Vagina (tissue), 2 donors: ENCODE data around the gene VAV3. TPM values are rescaled to one million over a fixed set of nuclear protein-coding genes. Genes with fewer than 3 reads are reported as not detected.

Experiments used
- DNase-seq, 2 donors: peaks; one replicate each; pipeline ENCODE4 v3.0.0-alpha.2; 2017; ENCODE audit errors: extremely low spot score in 2 of 2
- H3K27ac ChIP-seq: fragments of 200-600 bp; sonication (generic); one replicate; pipeline ENCODE4 v1.5.1; 2019
- H3K27me3 ChIP-seq: fragments of 200-600 bp; sonication (generic); one replicate; pipeline ENCODE4 v1.5.1; 2019
- H3K36me3 ChIP-seq, 2 donors: fragments of 200-600 bp; sonication (generic); one replicate each; pipeline ENCODE4 v1.5.1; 2017 to 2019
- H3K4me1 ChIP-seq: fragments of 200-600 bp; sonication (generic); one replicate; pipeline ENCODE4 v1.5.1; 2019
- H3K4me3 ChIP-seq, 2 donors: fragments of 200-600 bp; sonication (generic); 1 replicate in 1 of 2; 2 replicates in 1 of 2; pipeline ENCODE4 v1.5.1; 2016 to 2019
- H3K9me3 ChIP-seq: fragments of 200-600 bp; sonication (generic); one replicate; pipeline ENCODE4 v1.5.1; 2019
- POLR2A ChIP-seq, 2 donors: fragments of 450-650 bp; IDR thresholded peaks; one replicate each; pipeline ENCODE4 v1.6.1; 2017; ENCODE audit warnings: antibody characterized with exemption in 2 of 2, mild to moderate bottlenecking in 2 of 2, moderate library complexity in 2 of 2
- POLR2AphosphoS5 ChIP-seq, 2 donors: sonication (generic); formaldehyde crosslinking; IDR thresholded peaks; one replicate each; pipeline ENCODE4 v1.9.0; 2017; ENCODE audit warnings: antibody characterized with exemption in 2 of 2, mild to moderate bottlenecking in 2 of 2, low read depth in 1 of 2; ENCODE audit not compliant: insufficient read depth in 1 of 2
- intact Hi-C: fragments of 100-400 bp; cut with DNase I; formaldehyde crosslinking; loops from one replicate; pipeline ENCODE4 v1.15.1; 2023
- total RNA-seq: library from RNA; depleted of rRNA; stranded (reverse); fragments of >200 nt; gene quantifications from one replicate; pipeline ENCODE4 v1.2.3, GENCODE V29; 2016
- TF ChIP-seq, protein P1 (sequence below), 3 experiments: fragments of 450-650 bp in 2 of 3; fragments of 200-600 bp in 1 of 3; sonication (generic) in 1 of 3; IDR thresholded peaks; one replicate each; pipeline ENCODE4 v1.5.1; 2017 to 2019; ENCODE audit warnings: antibody characterized with exemption in 3 of 3, mild to moderate bottlenecking in 2 of 3, moderate library complexity in 2 of 3

VAV3 gene
- total RNA-seq, 1 donor from 2014 or later = 67.5 TPM

DNA sequence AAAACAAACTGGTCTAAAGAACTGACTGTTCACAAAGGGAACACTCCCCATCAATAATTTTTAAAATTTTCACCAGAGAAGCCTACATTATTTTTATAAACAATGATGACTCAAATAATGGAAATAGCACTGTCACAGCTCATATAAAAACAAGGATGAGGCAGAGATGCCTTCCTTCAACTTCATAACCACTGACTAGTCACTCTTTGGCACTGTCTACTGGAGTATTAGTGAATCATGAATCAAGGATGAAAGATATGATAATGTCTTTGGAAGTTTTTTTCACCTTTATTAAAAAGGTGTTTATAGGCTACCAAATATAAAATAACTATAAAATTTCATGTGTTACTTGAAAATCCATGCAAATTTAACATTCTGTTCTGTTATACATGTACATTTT lies 316.9 kb downstream of the VAV3 start:
- TF ChIP-seq, protein P1, sequence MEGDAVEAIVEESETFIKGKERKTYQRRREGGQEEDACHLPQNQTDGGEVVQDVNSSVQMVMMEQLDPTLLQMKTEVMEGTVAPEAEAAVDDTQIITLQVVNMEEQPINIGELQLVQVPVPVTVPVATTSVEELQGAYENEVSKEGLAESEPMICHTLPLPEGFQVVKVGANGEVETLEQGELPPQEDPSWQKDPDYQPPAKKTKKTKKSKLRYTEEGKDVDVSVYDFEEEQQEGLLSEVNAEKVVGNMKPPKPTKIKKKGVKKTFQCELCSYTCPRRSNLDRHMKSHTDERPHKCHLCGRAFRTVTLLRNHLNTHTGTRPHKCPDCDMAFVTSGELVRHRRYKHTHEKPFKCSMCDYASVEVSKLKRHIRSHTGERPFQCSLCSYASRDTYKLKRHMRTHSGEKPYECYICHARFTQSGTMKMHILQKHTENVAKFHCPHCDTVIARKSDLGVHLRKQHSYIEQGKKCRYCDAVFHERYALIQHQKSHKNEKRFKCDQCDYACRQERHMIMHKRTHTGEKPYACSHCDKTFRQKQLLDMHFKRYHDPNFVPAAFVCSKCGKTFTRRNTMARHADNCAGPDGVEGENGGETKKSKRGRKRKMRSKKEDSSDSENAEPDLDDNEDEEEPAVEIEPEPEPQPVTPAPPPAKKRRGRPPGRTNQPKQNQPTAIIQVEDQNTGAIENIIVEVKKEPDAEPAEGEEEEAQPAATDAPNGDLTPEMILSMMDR (IDR thresholded peaks at IDR 0.05) = no peak
- TF ChIP-seq POLR2A (IDR thresholded peaks at IDR 0.05) (no peak), POLR2AphosphoS5 (IDR thresholded peaks at IDR 0.05; ENCODE audit: insufficient read depth in 1 of 2, low read depth in 1 of 2) (peak in 1 of 2 donors; percentile 46)
- H3K36me3 ChIP-seq = no peaks in the 10 kb centered on the region
- no peak overlapping the region for H3K4me3 ChIP-seq
- H3K9me3 ChIP-seq = no peaks in the 10 kb centered on the region
- DNase-seq = no peak
- peaks cover 19% of the 10 kb centered on the region for H3K4me1 ChIP-seq
- H3K27ac ChIP-seq = no peak overlapping the region
- H3K27me3 ChIP-seq = no peaks in the 10 kb centered on the region
- intact Hi-C loops = no loop called here

DNA sequence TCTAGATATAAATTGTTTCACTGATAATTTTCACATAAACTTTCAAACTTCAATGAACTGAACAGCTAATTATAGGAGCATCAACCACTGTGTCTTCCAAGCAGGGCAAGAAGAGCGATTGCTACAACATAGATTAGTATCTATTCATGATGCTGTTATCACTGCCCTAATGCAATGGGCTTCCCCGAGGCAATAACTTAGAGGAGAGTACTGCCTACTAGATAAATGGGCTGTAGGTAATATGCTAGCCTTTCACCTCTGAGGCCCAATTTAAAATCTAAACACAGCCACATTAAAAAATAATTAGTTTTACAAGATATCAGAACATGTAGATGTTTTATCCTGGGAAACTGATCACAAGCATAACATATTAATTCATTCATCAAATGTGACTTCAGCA lies 318.0 kb downstream of the VAV3 start:
- H3K4me3 ChIP-seq = no peak overlapping the region
- no peak overlapping the region for H3K27ac ChIP-seq
- TF ChIP-seq POLR2AphosphoS5 (IDR thresholded peaks at IDR 0.05; ENCODE audit: insufficient read depth in 1 of 2, low read depth in 1 of 2) (no peak), POLR2A (IDR thresholded peaks at IDR 0.05) (no peak)
- TF ChIP-seq, protein P1 (IDR thresholded peaks at IDR 0.05) = no peak
- intact Hi-C loops = no loop called here
- no peak for DNase-seq
- no peaks in the 10 kb centered on the region for H3K9me3 ChIP-seq
- peaks cover 19% of the 10 kb centered on the region for H3K4me1 ChIP-seq
- no peaks in the 10 kb centered on the region for H3K27me3 ChIP-seq
- H3K36me3 ChIP-seq = no peaks in the 10 kb centered on the region

DNA sequence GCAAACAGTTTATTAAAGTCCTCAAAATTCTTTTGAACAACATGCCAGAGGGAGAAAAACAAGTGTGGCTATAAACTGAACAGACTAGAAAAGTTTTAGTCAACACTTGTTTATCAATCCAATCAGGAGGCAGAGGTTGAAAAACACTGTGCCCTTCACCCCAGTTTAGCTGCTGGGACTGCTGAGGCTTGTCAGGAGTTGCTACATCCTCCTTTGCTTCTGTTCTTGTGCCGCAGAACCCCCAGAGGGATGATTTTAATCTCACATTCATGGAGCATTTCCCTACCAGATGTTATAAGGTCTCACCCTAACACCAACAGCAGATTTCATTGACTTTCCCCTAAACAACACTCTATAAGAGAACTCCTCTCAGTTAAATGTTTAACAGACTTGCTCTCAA lies 321.2 kb downstream of the VAV3 start:
- Histone ChIP-seq H3K27me3 (no peaks in the 10 kb centered on the region), H3K27ac (no peak overlapping the region), H3K36me3 (no peaks in the 10 kb centered on the region), H3K9me3 (no peaks in the 10 kb centered on the region), H3K4me3 (no peak overlapping the region), H3K4me1 (peaks cover 16% of the 10 kb centered on the region)
- intact Hi-C loops = no loop called here
- TF ChIP-seq POLR2AphosphoS5 (IDR thresholded peaks at IDR 0.05; ENCODE audit: insufficient read depth in 1 of 2, low read depth in 1 of 2) = no peak
- TF ChIP-seq, protein P1 (IDR thresholded peaks at IDR 0.05) = no peak
- no peak for TF ChIP-seq POLR2A (IDR thresholded peaks at IDR 0.05)
- DNase-seq = no peak

DNA sequence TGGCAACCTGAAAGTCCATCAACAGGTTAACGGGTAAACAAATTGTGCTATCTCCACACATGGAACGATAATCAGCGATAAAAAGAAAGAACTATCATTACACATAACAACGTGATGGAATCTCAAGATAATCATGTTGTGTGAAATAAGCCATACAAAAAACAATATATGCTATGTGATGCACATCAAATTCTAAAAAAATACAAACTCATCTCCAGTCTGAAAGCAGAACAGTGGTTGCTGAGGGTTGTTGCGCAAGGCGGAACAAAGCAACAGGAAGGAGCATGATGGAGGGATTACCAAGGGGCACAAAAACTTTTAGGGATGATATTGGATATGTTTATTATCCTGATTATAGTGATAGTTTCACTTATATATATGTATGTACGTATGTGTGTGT lies 324.8 kb downstream of the VAV3 start:
- H3K27ac ChIP-seq = no peak overlapping the region
- no peaks in the 10 kb centered on the region for H3K9me3 ChIP-seq
- DNase-seq = no peak
- no peaks in the 10 kb centered on the region for H3K36me3 ChIP-seq
- H3K4me3 ChIP-seq = no peak overlapping the region
- no peaks in the 10 kb centered on the region for H3K27me3 ChIP-seq
- intact Hi-C loops = no loop called here
- H3K4me1 ChIP-seq = peaks cover 7% of the 10 kb centered on the region
- TF ChIP-seq, protein P1 (IDR thresholded peaks at IDR 0.05) = no peak
- TF ChIP-seq POLR2A (IDR thresholded peaks at IDR 0.05) (no peak), POLR2AphosphoS5 (IDR thresholded peaks at IDR 0.05; ENCODE audit: insufficient read depth in 1 of 2, low read depth in 1 of 2) (no peak)

DNA sequence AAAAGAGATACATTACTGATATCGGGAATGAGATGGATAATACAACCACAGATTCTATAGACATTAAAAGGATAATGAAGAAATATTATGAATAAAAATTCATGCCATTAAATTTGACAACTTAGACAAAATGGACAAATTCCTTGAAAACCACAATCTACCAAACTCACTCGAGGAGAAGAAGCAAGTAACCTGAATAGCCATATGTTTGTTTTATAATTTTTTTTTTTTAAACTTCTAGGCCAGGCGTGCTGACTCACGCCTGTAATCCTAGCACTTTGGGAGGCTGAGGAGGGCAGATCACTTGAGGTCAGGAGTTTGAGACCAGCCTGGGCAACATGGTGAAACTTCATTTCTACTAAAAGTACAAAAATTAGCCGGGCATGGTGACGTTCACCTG lies 327.9 kb downstream of the VAV3 start:
- no peak overlapping the region for H3K27ac ChIP-seq
- H3K27me3 ChIP-seq = no peaks in the 10 kb centered on the region
- H3K9me3 ChIP-seq = no peaks in the 10 kb centered on the region
- TF ChIP-seq POLR2A (IDR thresholded peaks at IDR 0.05) (no peak), POLR2AphosphoS5 (IDR thresholded peaks at IDR 0.05; ENCODE audit: insufficient read depth in 1 of 2, low read depth in 1 of 2) (no peak)
- TF ChIP-seq, protein P1 (IDR thresholded peaks at IDR 0.05) = no peak
- intact Hi-C loops = no loop called here
- H3K36me3 ChIP-seq = no peaks in the 10 kb centered on the region
- DNase-seq = no peak
- no peak overlapping the region for H3K4me3 ChIP-seq
- no peaks in the 10 kb centered on the region for H3K4me1 ChIP-seq
